Vagina (tissue), 2 donors: ENCODE data around the gene SLC39A7.

Experiments used
- POLR2A ChIP-seq, 2 donors: fragments of 450-650 bp; IDR thresholded peaks; one replicate each; pipeline ENCODE4 v1.6.1; 2017; ENCODE audit warnings: antibody characterized with exemption in 2 of 2, mild to moderate bottlenecking in 2 of 2, moderate library complexity in 2 of 2
- POLR2AphosphoS5 ChIP-seq, 2 donors: sonication (generic); formaldehyde crosslinking; IDR thresholded peaks; one replicate each; pipeline ENCODE4 v1.9.0; 2017; ENCODE audit warnings: antibody characterized with exemption in 2 of 2, mild to moderate bottlenecking in 2 of 2, low read depth in 1 of 2; ENCODE audit not compliant: insufficient read depth in 1 of 2
- TF ChIP-seq, protein P1 (sequence below), 3 experiments: fragments of 450-650 bp in 2 of 3; fragments of 200-600 bp in 1 of 3; sonication (generic) in 1 of 3; IDR thresholded peaks; one replicate each; pipeline ENCODE4 v1.5.1; 2017 to 2019; ENCODE audit warnings: antibody characterized with exemption in 3 of 3, mild to moderate bottlenecking in 2 of 3, moderate library complexity in 2 of 3

DNA sequence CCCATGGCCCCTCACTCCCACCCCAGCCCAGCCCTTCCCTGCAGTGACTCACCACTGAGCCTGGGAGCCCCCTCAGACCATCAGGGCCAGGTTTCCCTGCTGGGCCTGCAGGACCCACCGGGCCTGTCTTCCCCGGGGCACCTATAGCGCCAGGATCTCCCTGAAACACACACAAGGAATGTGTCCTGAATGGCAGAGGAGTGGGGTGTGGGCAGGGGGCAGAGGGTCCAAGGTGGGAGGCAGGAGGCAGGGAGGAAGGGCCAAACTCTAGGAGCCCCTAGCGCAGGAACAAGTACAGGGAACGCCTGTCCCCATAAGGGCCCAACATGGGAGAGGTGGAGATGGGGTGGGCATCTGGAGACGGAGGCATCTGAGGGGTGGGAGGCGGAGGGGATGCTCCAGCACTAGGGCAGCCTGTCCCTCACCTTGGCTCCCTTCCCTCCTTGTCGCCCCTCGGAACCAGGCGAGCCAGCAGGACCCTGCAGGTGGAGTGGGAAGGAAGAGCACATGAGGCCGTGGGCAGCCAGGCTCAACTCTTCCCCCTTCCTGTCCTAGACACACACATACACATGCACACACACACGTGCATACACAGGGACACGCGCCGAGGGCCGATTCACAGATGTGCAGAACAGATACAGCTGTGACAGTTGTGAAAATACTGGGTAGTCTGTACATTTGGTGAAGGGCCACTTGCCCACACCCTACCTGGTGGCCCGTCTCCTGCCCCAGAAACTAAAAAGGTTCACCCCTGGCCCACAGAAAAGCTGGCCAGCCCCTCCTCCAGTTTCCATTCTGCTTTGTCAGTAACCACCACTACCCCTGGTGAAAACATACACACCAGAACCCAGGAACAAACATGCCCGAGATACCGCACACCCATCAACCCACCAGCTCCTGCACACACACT is 33.0 kb upstream of the SLC39A7 start:
- TF ChIP-seq, protein P1, sequence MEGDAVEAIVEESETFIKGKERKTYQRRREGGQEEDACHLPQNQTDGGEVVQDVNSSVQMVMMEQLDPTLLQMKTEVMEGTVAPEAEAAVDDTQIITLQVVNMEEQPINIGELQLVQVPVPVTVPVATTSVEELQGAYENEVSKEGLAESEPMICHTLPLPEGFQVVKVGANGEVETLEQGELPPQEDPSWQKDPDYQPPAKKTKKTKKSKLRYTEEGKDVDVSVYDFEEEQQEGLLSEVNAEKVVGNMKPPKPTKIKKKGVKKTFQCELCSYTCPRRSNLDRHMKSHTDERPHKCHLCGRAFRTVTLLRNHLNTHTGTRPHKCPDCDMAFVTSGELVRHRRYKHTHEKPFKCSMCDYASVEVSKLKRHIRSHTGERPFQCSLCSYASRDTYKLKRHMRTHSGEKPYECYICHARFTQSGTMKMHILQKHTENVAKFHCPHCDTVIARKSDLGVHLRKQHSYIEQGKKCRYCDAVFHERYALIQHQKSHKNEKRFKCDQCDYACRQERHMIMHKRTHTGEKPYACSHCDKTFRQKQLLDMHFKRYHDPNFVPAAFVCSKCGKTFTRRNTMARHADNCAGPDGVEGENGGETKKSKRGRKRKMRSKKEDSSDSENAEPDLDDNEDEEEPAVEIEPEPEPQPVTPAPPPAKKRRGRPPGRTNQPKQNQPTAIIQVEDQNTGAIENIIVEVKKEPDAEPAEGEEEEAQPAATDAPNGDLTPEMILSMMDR (IDR thresholded peaks at IDR 0.05) = no peak
- TF ChIP-seq POLR2AphosphoS5 (IDR thresholded peaks at IDR 0.05; ENCODE audit: insufficient read depth in 1 of 2, low read depth in 1 of 2) (no peak), POLR2A (IDR thresholded peaks at IDR 0.05) (no peak)
